Loucy (cell line): Measurements from ENCODE around the gene SUSD6.
A peak's percentile ranks its signal among the peaks of the same experiment; 100 is the strongest.

Experiments used
- H2AFZ ChIP-seq: fragments of 200-600 bp; sonication (generic); 2 replicates; pipeline ENCODE4 v1.6.0; 2016; ENCODE audit warnings: antibody characterized with exemption, mild to moderate bottlenecking, low read length, moderate library complexity
- H3F3A ChIP-seq: fragments of 200-600 bp; 2 replicates; pipeline ENCODE4 v1.6.0; 2016; ENCODE audit warnings: antibody characterized with exemption, low read depth, mild to moderate bottlenecking
- H3K27me3 ChIP-seq: fragments of 200-600 bp; sonication (generic); 2 replicates; pipeline ENCODE4 v1.6.1; 2014; ENCODE audit warnings: low read length, mild to moderate bottlenecking; ENCODE audit not compliant: insufficient read depth, poor library complexity, severe bottlenecking
- H3K36me3 ChIP-seq: fragments of 200-600 bp; sonication (generic); 2 replicates; pipeline ENCODE4 v1.6.1; 2016; ENCODE audit warnings: low read length; ENCODE audit not compliant: insufficient read depth
- H3K4me1 ChIP-seq: fragments of 200-600 bp; sonication (generic); 2 replicates; pipeline ENCODE4 v1.5.1; 2014; ENCODE audit warnings: low read length, mild to moderate bottlenecking; ENCODE audit not compliant: insufficient read depth, poor library complexity, severe bottlenecking
- H3K4me2 ChIP-seq: fragments of 200-600 bp; sonication (generic); 2 replicates; pipeline ENCODE4 v1.6.0; 2014; ENCODE audit warnings: antibody characterized with exemption, low read length, low read depth, mild to moderate bottlenecking; ENCODE audit not compliant: poor library complexity, severe bottlenecking
- H3K4me3 ChIP-seq: fragments of 200-600 bp; sonication (generic); 2 replicates; pipeline ENCODE4 v1.5.1; 2014; ENCODE audit warnings: low read length, mild to moderate bottlenecking, mixed read lengths; ENCODE audit not compliant: poor library complexity, severe bottlenecking
- H3K79me2 ChIP-seq: fragments of 200-600 bp; sonication (generic); 2 replicates; pipeline ENCODE4 v1.6.1; 2014; ENCODE audit warnings: low read length; ENCODE audit not compliant: insufficient read depth
- H3K9ac ChIP-seq: fragments of 200-600 bp; sonication (generic); 2 replicates; pipeline ENCODE4 v1.6.0; 2014; ENCODE audit warnings: mild to moderate bottlenecking, low read depth, low read length, moderate library complexity; ENCODE audit not compliant: poor library complexity, severe bottlenecking
- H3K9me2 ChIP-seq: fragments of 200-600 bp; sonication (generic); replicated peaks from 2 replicates; pipeline ENCODE4 v1.6.1; 2016; ENCODE audit warnings: low read depth, low read length, mixed read lengths
- H3K9me3 ChIP-seq: fragments of 200-600 bp; sonication (generic); 2 replicates; pipeline ENCODE4 v1.6.1; 2014; ENCODE audit warnings: mild to moderate bottlenecking, antibody characterized with exemption, low read length, low read depth; ENCODE audit not compliant: insufficient read depth
- H4K20me1 ChIP-seq: fragments of 200-600 bp; sonication (generic); 2 replicates; pipeline ENCODE4 v1.6.0; 2014; ENCODE audit warnings: antibody characterized with exemption, low read length, mild to moderate bottlenecking; ENCODE audit not compliant: insufficient read depth, poor library complexity, severe bottlenecking
- CTCF ChIP-seq: fragments of 200-600 bp; sonication (generic); conservative IDR thresholded peaks from 2 replicates; pipeline ENCODE4 v1.5.1; 2014; ENCODE audit warnings: mild to moderate bottlenecking, antibody characterized with exemption, low read length
- EZH2phosphoT487 ChIP-seq: fragments of 200-600 bp; IDR thresholded peaks from 2 replicates; pipeline ENCODE4 v1.6.1; 2018; ENCODE audit warnings: antibody characterized with exemption, mild to moderate bottlenecking, moderate library complexity, borderline replicate concordance

SUSD6 gene

GRCh38 chr14:69710378-69710777 lies 99.0 kb downstream of the SUSD6 start:
- peaks cover 79% of the 10 kb centered on the region; the same call in 1 of the 2 replicates for H3K36me3 ChIP-seq
- H3K27me3 ChIP-seq = no peaks in the 10 kb centered on the region
- H2AFZ ChIP-seq = no peak overlapping the region
- H3K9ac ChIP-seq = no peak overlapping the region
- H3K9me2 ChIP-seq = no peaks in the 10 kb centered on the region
- no peaks in the 10 kb centered on the region for H4K20me1 ChIP-seq
- H3K4me1 ChIP-seq = peaks cover 33% of the 10 kb centered on the region
- H3K79me2 ChIP-seq = no peaks in the 10 kb centered on the region; the same call in 1 of the 2 replicates
- TF ChIP-seq EZH2phosphoT487 = no peak
- no peak overlapping the region for H3K4me3 ChIP-seq
- H3F3A ChIP-seq = no peaks in the 10 kb centered on the region
- H3K9me3 ChIP-seq = no peaks in the 10 kb centered on the region
- no peak overlapping the region for H3K4me2 ChIP-seq

- Histone ChIP-seq H3K4me3 (no peak overlapping the region), H3K9ac (no peak overlapping the region), H3K9me2 (no peaks in the 10 kb centered on the region), H3K79me2 (no peaks in the 10 kb centered on the region), H3F3A (no peaks in the 10 kb centered on the region), H3K4me2 (no peak overlapping the region), H3K4me1 (peaks cover 30% of the 10 kb centered on the region), H3K36me3 (peaks cover 76% of the 10 kb centered on the region; the same call in 1 of the 2 replicates), H3K27me3 (no peaks in the 10 kb centered on the region), H4K20me1 (no peaks in the 10 kb centered on the region), H2AFZ (no peak overlapping the region), H3K9me3 (no peaks in the 10 kb centered on the region)
- TF ChIP-seq CTCF (no peak), EZH2phosphoT487 (no peak)
These were observed 99.7 kb downstream of the SUSD6 start for GRCh38 chr14:69711065-69711464.

- H3F3A ChIP-seq = no peaks in the 10 kb centered on the region
- no peak overlapping the region for H2AFZ ChIP-seq
- no peaks in the 10 kb centered on the region for H3K79me2 ChIP-seq
- H3K9me2 ChIP-seq = no peaks in the 10 kb centered on the region
- no peaks in the 10 kb centered on the region for H3K27me3 ChIP-seq
- no peaks in the 10 kb centered on the region for H4K20me1 ChIP-seq
- no peak overlapping the region for H3K4me3 ChIP-seq
- peaks cover 72% of the 10 kb centered on the region; the same call in 1 of the 2 replicates for H3K36me3 ChIP-seq
- peaks cover 31% of the 10 kb centered on the region for H3K4me1 ChIP-seq
- H3K4me2 ChIP-seq = no peak overlapping the region
- no peaks in the 10 kb centered on the region for H3K9me3 ChIP-seq
- TF ChIP-seq EZH2phosphoT487 = no peak
- no peak for TF ChIP-seq CTCF
- peak overlapping the region; percentile 51 for H3K9ac ChIP-seq
These were observed 100.1 kb downstream of the SUSD6 start for GRCh38 chr14:69711477-69711876.

GRCh38 chr14:69711881-69712560 lies 100.6 kb downstream of the SUSD6 start:
- Histone ChIP-seq H3K27me3 (no peaks in the 10 kb centered on the region), H3K9me3 (no peaks in the 10 kb centered on the region), H3K9ac (peak overlapping the region; percentile 51), H3K9me2 (no peaks in the 10 kb centered on the region), H3K79me2 (no peaks in the 10 kb centered on the region), H3K4me2 (peak overlapping the region; percentile 54), H3K36me3 (peaks cover 66% of the 10 kb centered on the region; the same call in 1 of the 2 replicates), H3K4me1 (peaks cover 36% of the 10 kb centered on the region), H4K20me1 (no peaks in the 10 kb centered on the region), H2AFZ (no peak overlapping the region), H3K4me3 (peak overlapping the region; percentile 32), H3F3A (no peaks in the 10 kb centered on the region)
- TF ChIP-seq CTCF = no peak
- no peak for TF ChIP-seq EZH2phosphoT487
